NCI-H226 (cell line): ENCODE measurements around the gene SOS1.

Experiments used
- DNase-seq: peaks from one replicate; pipeline ENCODE4 v3.0.0-alpha.2; 2015

The SOS1 gene

GRCh38 chr2:39022642-39023235 is 98.1 kb downstream of the SOS1 start:
- no peak for DNase-seq

- DNase-seq, result no peak
Observed at GRCh38 chr2:39020383-39020782, 100.5 kb downstream of the SOS1 start.

GRCh38 chr2:39018638-39019037 is 102.2 kb downstream of the SOS1 start:
- no peak for DNase-seq

GRCh38 chr2:39017334-39017733 is 103.5 kb downstream of the SOS1 start:
- DNase-seq, result no peak

- no peak for DNase-seq
Observed at GRCh38 chr2:39015424-39015823, 105.4 kb downstream of the SOS1 start.

- no peak for DNase-seq
Observed at GRCh38 chr2:39013871-39014270, 107.0 kb downstream of the SOS1 start.

- DNase-seq, result no peak
Observed at GRCh38 chr2:39008665-39009064, 112.2 kb downstream of the SOS1 start.

GRCh38 chr2:39007875-39008504 is 112.9 kb downstream of the SOS1 start:
- DNase-seq, result no peak

- DNase-seq, result no peak
Observed at GRCh38 chr2:39000552-39000951, 120.3 kb downstream of the SOS1 start.

- no peak for DNase-seq
Observed at GRCh38 chr2:38997781-38998180, 123.1 kb downstream of the SOS1 start.

- no peak for DNase-seq
Observed at GRCh38 chr2:38991899-38992298, 129.0 kb downstream of the SOS1 start.

GRCh38 chr2:38988716-38989115 is 132.1 kb downstream of the SOS1 start:
- no peak for DNase-seq

GRCh38 chr2:38982498-38982897 is 138.4 kb downstream of the SOS1 start:
- DNase-seq, result no peak

GRCh38 chr2:38981670-38982357 is 139.0 kb downstream of the SOS1 start:
- DNase-seq, result no peak

- DNase-seq, result no peak
Observed at GRCh38 chr2:38981003-38981669, 139.7 kb downstream of the SOS1 start.

- DNase-seq, result no peak
Observed at GRCh38 chr2:38978908-38979307, 141.9 kb downstream of the SOS1 start.

- no peak for DNase-seq
Observed at GRCh38 chr2:38978296-38978903, 142.5 kb downstream of the SOS1 start.

- DNase-seq, result no peak
Observed at GRCh38 chr2:38977047-38977446, 143.8 kb downstream of the SOS1 start.

GRCh38 chr2:38975042-38975441 is 145.8 kb downstream of the SOS1 start:
- DNase-seq, result no peak

GRCh38 chr2:38973266-38973665 is 147.6 kb downstream of the SOS1 start:
- no peak for DNase-seq

GRCh38 chr2:38971377-38971776 is 149.5 kb downstream of the SOS1 start:
- DNase-seq, result no peak

- no peak for DNase-seq
Observed at GRCh38 chr2:38968021-38968420, 152.8 kb downstream of the SOS1 start.

- DNase-seq, result no peak
Observed at GRCh38 chr2:38966678-38967077, 154.2 kb downstream of the SOS1 start.
